HEK293 (cell line): ENCODE measurements around the gene SYNJ1.

ENCODE experiments used
- CTCF ChIA-PET: fragments of 350-600 bp; formaldehyde crosslinking; extraction: SDS; loops from one replicate; lab custom pipeline; 2021; ENCODE audit warnings: antibody characterized with exemption; lab: Yijun Ruan, JAX
- POLR2A ChIA-PET: fragments of 300-600 bp; formaldehyde crosslinking; extraction: SDS; loops from one replicate; lab custom pipeline; 2020; ENCODE audit warnings: antibody characterized with exemption, inconsistent platforms; lab: Yijun Ruan, JAX
- H3K27ac ChIP-seq: fragments of 200-500 bp; sonication (Bioruptor generic); 2 replicates; pipeline ENCODE4 v1.5.1; 2014; ENCODE audit warnings: low read depth, low read length, control low read depth, inconsistent platforms; ENCODE audit errors: extremely low read depth
- H3K36me3 ChIP-seq, 2 experiments: fragments of 200-500 bp in 1 of 2; sonication (Bioruptor generic) in 1 of 2; 1 replicate in 1 of 2; 2 replicates in 1 of 2; pipeline ENCODE4 v1.5.1; 2014 to 2017; ENCODE audit warnings: inconsistent platforms in 2 of 2, low read length in 2 of 2; ENCODE audit not compliant: control insufficient read depth in 2 of 2, insufficient read depth in 1 of 2
- H3K4me1 ChIP-seq: fragments of 200-500 bp; sonication (Bioruptor generic); 2 replicates; pipeline ENCODE4 v1.5.1; 2014; ENCODE audit warnings: mild to moderate bottlenecking, low read length, inconsistent platforms; ENCODE audit not compliant: control insufficient read depth, insufficient read depth
- H3K4me3 ChIP-seq: 2 replicates; pipeline ENCODE4 v1.5.1; 2011; ENCODE audit warnings: low read depth, mild to moderate bottlenecking, control low read depth, low read length, moderate library complexity
- H3K9me3 ChIP-seq: fragments of 200-500 bp; sonication (Bioruptor generic); 2 replicates; pipeline ENCODE4 v1.5.1; 2014; ENCODE audit warnings: low read depth, low read length, inconsistent platforms; ENCODE audit not compliant: control insufficient read depth, insufficient read depth
- GLI2 ChIP-seq: fragments of 450-650 bp; formaldehyde crosslinking; IDR thresholded peaks from 2 replicates; pipeline ENCODE4; 2017; ENCODE audit warnings: missing biosample characterization, missing genetic modification characterization, low read depth, borderline replicate concordance
- GLIS1 ChIP-seq: fragments of 450-650 bp; formaldehyde crosslinking; IDR thresholded peaks from 2 replicates; pipeline ENCODE4 v1.5.1; 2016; ENCODE audit warnings: missing biosample characterization, missing genetic modification characterization
- KLF1 ChIP-seq: fragments of 450-650 bp; formaldehyde crosslinking; IDR thresholded peaks from 2 replicates; pipeline ENCODE4 v1.5.1; 2016; ENCODE audit warnings: missing biosample characterization, missing genetic modification characterization
- KLF10 ChIP-seq: fragments of 450-650 bp; IDR thresholded peaks from 2 replicates; pipeline ENCODE4 v1.5.1; 2018; ENCODE audit warnings: missing biosample characterization, mild to moderate bottlenecking, missing genetic modification characterization
- KLF16 ChIP-seq: fragments of 450-650 bp; formaldehyde crosslinking; IDR thresholded peaks from 2 replicates; pipeline ENCODE4 v1.5.1; 2017; ENCODE audit warnings: missing biosample characterization, missing genetic modification characterization
- SETDB1 ChIP-seq: IDR thresholded peaks from one replicate; pipeline ENCODE4 v1.6.1; 2017; ENCODE audit warnings: mild to moderate bottlenecking, low read length, moderate library complexity, mixed read lengths; ENCODE audit not compliant: insufficient read length
- YY1 ChIP-seq: fragments of 450-650 bp; formaldehyde crosslinking; IDR thresholded peaks from 2 replicates; pipeline ENCODE4 v1.5.1; 2018; ENCODE audit warnings: missing biosample characterization, missing genetic modification characterization
- ZBTB17 ChIP-seq: fragments of 450-650 bp; formaldehyde crosslinking; IDR thresholded peaks from 2 replicates; pipeline ENCODE4 v1.5.1; 2016; ENCODE audit warnings: missing biosample characterization, missing genetic modification characterization
- ZNF19 ChIP-seq: fragments of 450-650 bp; formaldehyde crosslinking; IDR thresholded peaks from 2 replicates; pipeline ENCODE4; 2016; ENCODE audit warnings: missing biosample characterization, missing genetic modification characterization, low read depth
- ZNF24 ChIP-seq: fragments of 450-650 bp; formaldehyde crosslinking; IDR thresholded peaks from 2 replicates; pipeline ENCODE4 v1.5.1; 2016; ENCODE audit warnings: missing biosample characterization, missing genetic modification characterization
- ZNF292 ChIP-seq: fragments of 450-650 bp; formaldehyde crosslinking; IDR thresholded peaks from 2 replicates; pipeline ENCODE4 v1.5.1; 2016; ENCODE audit warnings: low read depth, missing biosample characterization, missing genetic modification characterization, borderline replicate concordance
- ZNF341 ChIP-seq: fragments of 450-650 bp; formaldehyde crosslinking; IDR thresholded peaks from 2 replicates; pipeline ENCODE4; 2016; ENCODE audit warnings: low read depth, missing biosample characterization, missing genetic modification characterization
- ZNF747 ChIP-seq: fragments of 450-650 bp; formaldehyde crosslinking; IDR thresholded peaks from 2 replicates; pipeline ENCODE4 v1.5.1; 2016; ENCODE audit warnings: missing biosample characterization, missing genetic modification characterization
- TF ChIP-seq, protein P1 (sequence below): fragments of 450-650 bp; formaldehyde crosslinking; IDR thresholded peaks from 2 replicates; pipeline ENCODE4 v1.5.1; 2016; ENCODE audit warnings: missing biosample characterization, missing genetic modification characterization
- TF ChIP-seq, protein P2 (sequence below): IDR thresholded peaks from 2 replicates; pipeline ENCODE4 v1.6.1; 2011; ENCODE audit warnings: mild to moderate bottlenecking, low read depth, low read length, borderline replicate concordance
- TF ChIP-seq, protein P3 (sequence below): fragments of 450-650 bp; formaldehyde crosslinking; IDR thresholded peaks from 2 replicates; pipeline ENCODE4 v1.5.1; 2016; ENCODE audit warnings: missing biosample characterization, missing genetic modification characterization
- TF ChIP-seq, protein P4 (sequence below): fragments of 450-650 bp; formaldehyde crosslinking; IDR thresholded peaks from 2 replicates; pipeline ENCODE4 v1.5.1; 2016; ENCODE audit warnings: missing biosample characterization, missing genetic modification characterization
- TF ChIP-seq, protein P5 (sequence below): fragments of 450-650 bp; formaldehyde crosslinking; optimal IDR thresholded peaks from 2 replicates; pipeline ENCODE3; 2016; ENCODE audit warnings: missing biosample characterization, mild to moderate bottlenecking, missing genetic modification characterization
- TF ChIP-seq, protein P6 (sequence below): fragments of 450-650 bp; formaldehyde crosslinking; IDR thresholded peaks from 2 replicates; pipeline ENCODE4 v1.5.1; 2016; ENCODE audit warnings: missing biosample characterization, missing genetic modification characterization
- TF ChIP-seq, protein P7 (sequence below): sonication (generic); formaldehyde crosslinking; IDR thresholded peaks from 2 replicates; pipeline ENCODE4 v1.8.1; 2022; ENCODE audit warnings: mild to moderate bottlenecking, moderate library complexity, missing genetic modification reagents

Gene SYNJ1

DNA sequence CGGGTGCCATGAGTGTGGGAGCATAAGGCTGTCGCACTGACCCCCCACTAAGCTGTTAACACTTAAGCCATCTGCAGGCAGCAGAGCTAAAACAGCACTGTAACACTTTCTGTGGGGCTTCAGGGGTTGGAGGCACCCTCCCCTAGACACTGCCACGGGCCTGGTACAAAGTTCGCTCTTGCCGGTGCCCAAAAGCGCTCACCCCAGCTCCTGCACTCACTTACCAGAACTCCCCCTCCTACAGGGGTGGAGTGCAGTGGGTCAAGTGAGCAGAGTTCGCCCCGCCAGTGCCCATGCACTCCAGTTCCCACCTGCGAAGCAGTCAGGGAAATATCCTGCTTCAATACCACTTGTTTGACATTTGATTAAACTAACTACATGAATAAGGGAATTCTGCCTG, 69.3 kb downstream of the SYNJ1 start:
- POLR2A ChIA-PET, result no interaction called here
- Histone ChIP-seq H3K4me1 (no peaks in the 10 kb centered on the region), H3K36me3 (peaks cover 0 to 31% of the 10 kb centered on the region in 2 experiments; a peak in 2 of 3 replicates)
- TF ChIP-seq ZNF747 (tag by site-specific recombination) (no peak), GLI2 (tag by site-specific recombination) (no peak), ZNF24 (tag by site-specific recombination) (no peak), GLIS1 (no peak), KLF1 (no peak), KLF10 (tag by site-specific recombination) (no peak), KLF16 (tag by site-specific recombination) (no peak), ZNF19 (tag by site-specific recombination) (no peak), ZBTB17 (no peak), ZNF341 (tag by site-specific recombination) (no peak), YY1 (tag by site-specific recombination) (no peak), SETDB1 (no peak), ZNF292 (no peak)
- TF ChIP-seq, protein P1, sequence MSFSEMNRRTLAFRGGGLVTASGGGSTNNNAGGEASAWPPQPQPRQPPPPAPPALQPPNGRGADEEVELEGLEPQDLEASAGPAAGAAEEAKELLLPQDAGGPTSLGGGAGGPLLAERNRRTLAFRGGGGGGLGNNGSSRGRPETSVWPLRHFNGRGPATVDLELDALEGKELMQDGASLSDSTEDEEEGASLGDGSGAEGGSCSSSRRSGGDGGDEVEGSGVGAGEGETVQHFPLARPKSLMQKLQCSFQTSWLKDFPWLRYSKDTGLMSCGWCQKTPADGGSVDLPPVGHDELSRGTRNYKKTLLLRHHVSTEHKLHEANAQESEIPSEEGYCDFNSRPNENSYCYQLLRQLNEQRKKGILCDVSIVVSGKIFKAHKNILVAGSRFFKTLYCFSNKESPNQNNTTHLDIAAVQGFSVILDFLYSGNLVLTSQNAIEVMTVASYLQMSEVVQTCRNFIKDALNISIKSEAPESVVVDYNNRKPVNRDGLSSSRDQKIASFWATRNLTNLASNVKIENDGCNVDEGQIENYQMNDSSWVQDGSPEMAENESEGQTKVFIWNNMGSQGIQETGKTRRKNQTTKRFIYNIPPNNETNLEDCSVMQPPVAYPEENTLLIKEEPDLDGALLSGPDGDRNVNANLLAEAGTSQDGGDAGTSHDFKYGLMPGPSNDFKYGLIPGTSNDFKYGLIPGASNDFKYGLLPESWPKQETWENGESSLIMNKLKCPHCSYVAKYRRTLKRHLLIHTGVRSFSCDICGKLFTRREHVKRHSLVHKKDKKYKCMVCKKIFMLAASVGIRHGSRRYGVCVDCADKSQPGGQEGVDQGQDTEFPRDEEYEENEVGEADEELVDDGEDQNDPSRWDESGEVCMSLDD (tag by site-specific recombination), result no peak
- TF ChIP-seq, protein P2, sequence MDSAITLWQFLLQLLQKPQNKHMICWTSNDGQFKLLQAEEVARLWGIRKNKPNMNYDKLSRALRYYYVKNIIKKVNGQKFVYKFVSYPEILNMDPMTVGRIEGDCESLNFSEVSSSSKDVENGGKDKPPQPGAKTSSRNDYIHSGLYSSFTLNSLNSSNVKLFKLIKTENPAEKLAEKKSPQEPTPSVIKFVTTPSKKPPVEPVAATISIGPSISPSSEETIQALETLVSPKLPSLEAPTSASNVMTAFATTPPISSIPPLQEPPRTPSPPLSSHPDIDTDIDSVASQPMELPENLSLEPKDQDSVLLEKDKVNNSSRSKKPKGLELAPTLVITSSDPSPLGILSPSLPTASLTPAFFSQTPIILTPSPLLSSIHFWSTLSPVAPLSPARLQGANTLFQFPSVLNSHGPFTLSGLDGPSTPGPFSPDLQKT, result no peak
- TF ChIP-seq, protein P3, sequence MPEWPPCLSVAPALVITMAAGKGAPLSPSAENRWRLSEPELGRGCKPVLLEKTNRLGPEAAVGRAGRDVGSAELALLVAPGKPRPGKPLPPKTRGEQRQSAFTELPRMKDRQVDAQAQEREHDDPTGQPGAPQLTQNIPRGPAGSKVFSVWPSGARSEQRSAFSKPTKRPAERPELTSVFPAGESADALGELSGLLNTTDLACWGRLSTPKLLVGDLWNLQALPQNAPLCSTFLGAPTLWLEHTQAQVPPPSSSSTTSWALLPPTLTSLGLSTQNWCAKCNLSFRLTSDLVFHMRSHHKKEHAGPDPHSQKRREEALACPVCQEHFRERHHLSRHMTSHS (tag by site-specific recombination), result no peak
- TF ChIP-seq, protein P4, sequence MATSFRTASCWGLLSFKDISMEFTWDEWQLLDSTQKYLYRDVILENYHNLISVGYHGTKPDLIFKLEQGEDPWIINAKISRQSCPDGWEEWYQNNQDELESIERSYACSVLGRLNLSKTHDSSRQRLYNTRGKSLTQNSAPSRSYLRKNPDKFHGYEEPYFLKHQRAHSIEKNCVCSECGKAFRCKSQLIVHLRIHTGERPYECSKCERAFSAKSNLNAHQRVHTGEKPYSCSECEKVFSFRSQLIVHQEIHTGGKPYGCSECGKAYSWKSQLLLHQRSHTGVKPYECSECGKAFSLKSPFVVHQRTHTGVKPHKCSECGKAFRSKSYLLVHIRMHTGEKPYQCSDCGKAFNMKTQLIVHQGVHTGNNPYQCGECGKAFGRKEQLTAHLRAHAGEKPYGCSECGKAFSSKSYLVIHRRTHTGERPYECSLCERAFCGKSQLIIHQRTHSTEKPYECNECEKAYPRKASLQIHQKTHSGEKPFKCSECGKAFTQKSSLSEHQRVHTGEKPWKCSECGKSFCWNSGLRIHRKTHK (tag by site-specific recombination), result no peak
- TF ChIP-seq, protein P5, sequence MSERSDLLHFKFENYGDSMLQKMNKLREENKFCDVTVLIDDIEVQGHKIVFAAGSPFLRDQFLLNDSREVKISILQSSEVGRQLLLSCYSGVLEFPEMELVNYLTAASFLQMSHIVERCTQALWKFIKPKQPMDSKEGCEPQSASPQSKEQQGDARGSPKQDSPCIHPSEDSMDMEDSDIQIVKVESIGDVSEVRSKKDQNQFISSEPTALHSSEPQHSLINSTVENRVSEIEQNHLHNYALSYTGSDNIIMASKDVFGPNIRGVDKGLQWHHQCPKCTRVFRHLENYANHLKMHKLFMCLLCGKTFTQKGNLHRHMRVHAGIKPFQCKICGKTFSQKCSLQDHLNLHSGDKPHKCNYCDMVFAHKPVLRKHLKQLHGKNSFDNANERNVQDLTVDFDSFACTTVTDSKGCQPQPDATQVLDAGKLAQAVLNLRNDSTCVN (tag by site-specific recombination), result no peak
- TF ChIP-seq, protein P6, sequence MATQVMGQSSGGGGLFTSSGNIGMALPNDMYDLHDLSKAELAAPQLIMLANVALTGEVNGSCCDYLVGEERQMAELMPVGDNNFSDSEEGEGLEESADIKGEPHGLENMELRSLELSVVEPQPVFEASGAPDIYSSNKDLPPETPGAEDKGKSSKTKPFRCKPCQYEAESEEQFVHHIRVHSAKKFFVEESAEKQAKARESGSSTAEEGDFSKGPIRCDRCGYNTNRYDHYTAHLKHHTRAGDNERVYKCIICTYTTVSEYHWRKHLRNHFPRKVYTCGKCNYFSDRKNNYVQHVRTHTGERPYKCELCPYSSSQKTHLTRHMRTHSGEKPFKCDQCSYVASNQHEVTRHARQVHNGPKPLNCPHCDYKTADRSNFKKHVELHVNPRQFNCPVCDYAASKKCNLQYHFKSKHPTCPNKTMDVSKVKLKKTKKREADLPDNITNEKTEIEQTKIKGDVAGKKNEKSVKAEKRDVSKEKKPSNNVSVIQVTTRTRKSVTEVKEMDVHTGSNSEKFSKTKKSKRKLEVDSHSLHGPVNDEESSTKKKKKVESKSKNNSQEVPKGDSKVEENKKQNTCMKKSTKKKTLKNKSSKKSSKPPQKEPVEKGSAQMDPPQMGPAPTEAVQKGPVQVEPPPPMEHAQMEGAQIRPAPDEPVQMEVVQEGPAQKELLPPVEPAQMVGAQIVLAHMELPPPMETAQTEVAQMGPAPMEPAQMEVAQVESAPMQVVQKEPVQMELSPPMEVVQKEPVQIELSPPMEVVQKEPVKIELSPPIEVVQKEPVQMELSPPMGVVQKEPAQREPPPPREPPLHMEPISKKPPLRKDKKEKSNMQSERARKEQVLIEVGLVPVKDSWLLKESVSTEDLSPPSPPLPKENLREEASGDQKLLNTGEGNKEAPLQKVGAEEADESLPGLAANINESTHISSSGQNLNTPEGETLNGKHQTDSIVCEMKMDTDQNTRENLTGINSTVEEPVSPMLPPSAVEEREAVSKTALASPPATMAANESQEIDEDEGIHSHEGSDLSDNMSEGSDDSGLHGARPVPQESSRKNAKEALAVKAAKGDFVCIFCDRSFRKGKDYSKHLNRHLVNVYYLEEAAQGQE (tag by site-specific recombination), result no peak
- TF ChIP-seq, protein P7, sequence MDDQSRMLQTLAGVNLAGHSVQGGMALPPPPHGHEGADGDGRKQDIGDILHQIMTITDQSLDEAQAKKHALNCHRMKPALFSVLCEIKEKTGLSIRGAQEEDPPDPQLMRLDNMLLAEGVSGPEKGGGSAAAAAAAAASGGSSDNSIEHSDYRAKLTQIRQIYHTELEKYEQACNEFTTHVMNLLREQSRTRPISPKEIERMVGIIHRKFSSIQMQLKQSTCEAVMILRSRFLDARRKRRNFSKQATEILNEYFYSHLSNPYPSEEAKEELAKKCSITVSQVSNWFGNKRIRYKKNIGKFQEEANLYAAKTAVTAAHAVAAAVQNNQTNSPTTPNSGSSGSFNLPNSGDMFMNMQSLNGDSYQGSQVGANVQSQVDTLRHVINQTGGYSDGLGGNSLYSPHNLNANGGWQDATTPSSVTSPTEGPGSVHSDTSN (CRISPR knock-in tag), result no peak
- TF ChIP-seq, all 188 proteins: peak for 0
- H3K27ac ChIP-seq, result no peak overlapping the region
- CTCF ChIA-PET, result interaction anchor here (0.6 to 1.6 kb wide), 2 partner anchors 24 to 81 kb away, joined by 3 to 4 read pairs; no protein-coding TSS in a partner anchor
- no peak overlapping the region for H3K4me3 ChIP-seq
- H3K9me3 ChIP-seq, result no peaks in the 10 kb centered on the region
